Endothelial cell of umbilical vein (primary cell): ENCODE results near the gene COL5A1. TPM values are rescaled to one million over a fixed set of nuclear protein-coding genes. Genes with fewer than 3 reads are reported as not detected.

Source experiments
- BruUV-seq: library from RNA; stranded (reverse); fragments of 400-500 nt; replicated peaks from 2 replicates; lab custom pipeline; 2021; lab: Mats Ljungman, UMichigan
- CTCF ChIA-PET: fragments of 300-600, 350-600 bp; sonication (Branson Sonifier 250); formaldehyde crosslinking; loops from one replicate; lab custom pipeline; 2021; ENCODE audit warnings: antibody characterized with exemption, inconsistent platforms; lab: Charles Lee
- POLR2A ChIA-PET: fragments of 300-600, 350-600 bp; sonication (Branson Sonifier 250); formaldehyde crosslinking; loops from one replicate; lab custom pipeline; 2021; ENCODE audit warnings: antibody characterized with exemption, inconsistent platforms; lab: Charles Lee
- DNase-seq: peaks from one replicate; pipeline ENCODE4 v3.0.0-alpha.2; 2011; ENCODE audit warnings: low read depth, low spot score
- FAIRE-seq: peaks from 2 replicates; lab custom pipeline; 2011; peaks lifted over from hg19 to GRCh38; lab: Jason Lieb, UNC
- H2AFZ ChIP-seq: 2 replicates; pipeline ENCODE4 v1.6.0; 2012; ENCODE audit warnings: low read depth, low read length, control low read depth, inconsistent platforms
- H3K27ac ChIP-seq: 2 replicates; pipeline ENCODE4 v1.5.1; 2011; ENCODE audit warnings: low read depth, mild to moderate bottlenecking, control low read depth, low read length, moderate library complexity; ENCODE audit not compliant: insufficient read depth
- H3K27me3 ChIP-seq, 2 experiments: 2 replicates each; pipeline versions ENCODE4 v1.6.0 to v1.6.1; 2011; ENCODE audit warnings: low read length in 2 of 2, mixed read lengths in 1 of 2; ENCODE audit not compliant: control insufficient read depth in 2 of 2, insufficient read depth in 2 of 2
- H3K36me3 ChIP-seq, 2 experiments: 2 replicates in 1 of 2; 3 replicates in 1 of 2; pipeline ENCODE4 v1.5.1; 2011; ENCODE audit warnings: low read length in 2 of 2, mild to moderate bottlenecking in 1 of 2, moderate library complexity in 1 of 2; ENCODE audit not compliant: control insufficient read depth in 2 of 2, insufficient read depth in 2 of 2; ENCODE audit errors: extremely low read depth in 1 of 2
- H3K4me1 ChIP-seq: 3 replicates; pipeline ENCODE4 v1.5.1; 2011; ENCODE audit warnings: mild to moderate bottlenecking, low read length; ENCODE audit not compliant: control insufficient read depth, insufficient read depth; ENCODE audit errors: extremely low read depth
- H3K4me2 ChIP-seq: 2 replicates; pipeline ENCODE4 v1.6.1; 2011; ENCODE audit warnings: low read length, control low read depth, mixed read lengths; ENCODE audit not compliant: insufficient read depth
- H3K4me3 ChIP-seq, 3 experiments: fragments of 200-600 bp in 1 of 3; sonication (generic), shearing (Covaris generic) in 1 of 3; replicated peaks in 1 of 3; 2 replicates each; pipeline ENCODE4 v1.5.1; 2011 to 2016; ENCODE audit warnings: control low read depth in 3 of 3, low read length in 3 of 3, mild to moderate bottlenecking in 2 of 3, inconsistent platforms in 1 of 3, low read depth in 1 of 3, moderate library complexity in 1 of 3; ENCODE audit not compliant: insufficient read depth in 1 of 3
- H3K79me2 ChIP-seq: 2 replicates; pipeline ENCODE4 v1.6.0; 2012; ENCODE audit warnings: low read length, inconsistent platforms; ENCODE audit not compliant: control insufficient read depth, insufficient read depth
- H3K9ac ChIP-seq: replicated peaks from 2 replicates; pipeline ENCODE3; 2011; ENCODE audit warnings: low read length, control low read depth; ENCODE audit not compliant: insufficient read depth; ENCODE audit errors: extremely low read depth
- H3K9me1 ChIP-seq: replicated peaks from 3 replicates; pipeline ENCODE4 v1.6.0; 2011; ENCODE audit warnings: mild to moderate bottlenecking, low read length; ENCODE audit not compliant: control insufficient read depth, insufficient read depth; ENCODE audit errors: extremely low read depth
- H3K9me3 ChIP-seq: replicated peaks from 2 replicates; pipeline ENCODE4 v1.5.1; 2012; ENCODE audit warnings: low read length, inconsistent platforms; ENCODE audit not compliant: control insufficient read depth, insufficient read depth
- H4K20me1 ChIP-seq: replicated peaks from 2 replicates; pipeline ENCODE3; 2011; ENCODE audit warnings: mild to moderate bottlenecking, low read length; ENCODE audit not compliant: control insufficient read depth, insufficient read depth; ENCODE audit errors: extremely low read depth
- EZH2 ChIP-seq: IDR thresholded peaks from 2 replicates; pipeline ENCODE4 v1.6.1; 2012; ENCODE audit warnings: borderline replicate concordance, low read depth, mild to moderate bottlenecking, moderate library complexity, low read length, inconsistent platforms; ENCODE audit not compliant: severe bottlenecking
- FOS ChIP-seq: IDR thresholded peaks from 2 replicates; pipeline ENCODE4 v1.6.1; 2011; ENCODE audit warnings: mild to moderate bottlenecking, low read length, moderate library complexity, borderline replicate concordance; ENCODE audit not compliant: insufficient read depth
- GATA2 ChIP-seq: IDR thresholded peaks from 2 replicates; pipeline ENCODE4 v1.7.0; 2011; ENCODE audit warnings: low read depth, mild to moderate bottlenecking, moderate library complexity, mixed read lengths, low read length; ENCODE audit not compliant: insufficient read length, insufficient read depth
- JUN ChIP-seq: IDR thresholded peaks from 2 replicates; pipeline ENCODE4 v1.6.1; 2011; ENCODE audit warnings: borderline replicate concordance, low read depth; ENCODE audit not compliant: insufficient read length, insufficient read depth
- MAX ChIP-seq: IDR thresholded peaks from 2 replicates; pipeline ENCODE4 v1.6.1; 2011; ENCODE audit not compliant: insufficient read depth, insufficient read length
- MYC ChIP-seq: IDR thresholded peaks from one replicate; pipeline ENCODE4 v1.6.1; 2011; ENCODE audit warnings: mild to moderate bottlenecking, low read depth, low read length
- POLR2A ChIP-seq: IDR thresholded peaks from 2 replicates; pipeline ENCODE4 v1.6.1; 2012; ENCODE audit warnings: low read depth, mild to moderate bottlenecking, control low read depth, low read length
- POLR2AphosphoS5 ChIP-seq: IDR thresholded peaks from 2 replicates; pipeline ENCODE4 v1.6.1; 2012; ENCODE audit warnings: low read depth, mild to moderate bottlenecking, control low read depth, low read length, moderate library complexity; ENCODE audit not compliant: insufficient read depth
- dilution Hi-C: fragments of 300-500 bp; cut with MboI; formaldehyde crosslinking; loops from one replicate; pipeline ENCODE4 v1.15.0; 2019; ENCODE audit warnings: low sequenced_read_pairs; ENCODE audit not compliant: extremely low pct_ligation_motif_present
- intact Hi-C: fragments of 100-400 bp; cut with micrococcal nuclease; formaldehyde crosslinking; loops from one replicate; pipeline ENCODE4 v1.10.0; 2022
- polyA plus RNA-seq, 4 experiments: library from polyadenylated mRNA; depleted of rRNA in 3 of 4; stranded (reverse) in 3 of 4; unstranded in 1 of 4; fragments of >200 nt; gene quantifications; 2 replicates each; pipeline versions ENCODE4 v1.2.1 to v1.2.3, GENCODE V29; 2011 to 2012; ENCODE audit warnings: missing spikeins in 1 of 4
- total RNA-seq: library from RNA; stranded (reverse); gene quantifications from 2 replicates; pipeline ENCODE4 v1.2.3, GENCODE V29; 2021
- TF ChIP-seq, protein P1 (sequence below), 2 donors: IDR thresholded peaks; 1 replicate in 1 of 2; 2 replicates in 1 of 2; pipeline ENCODE4 v1.5.1; 2011; ENCODE audit warnings: low read length in 2 of 2, mild to moderate bottlenecking in 2 of 2, moderate library complexity in 2 of 2, control low read depth in 1 of 2, inconsistent platforms in 1 of 2, low read depth in 1 of 2; ENCODE audit not compliant: insufficient read depth in 1 of 2; ENCODE audit errors: extremely low read depth in 1 of 2

COL5A1 gene
- total and polyA plus RNA-seq, 2 donors (not counting 3 experiments of a cell fraction or from before 2014, with no cell fraction given) = 97.4 to 175 TPM

- POLR2A ChIA-PET = interaction anchor here (0.7 kb wide), 1 partner anchor 17 kb away, joined by 3 read pairs; no protein-coding TSS in a partner anchor
- TF ChIP-seq FOS (no peak), MYC (no peak), JUN (no peak), POLR2AphosphoS5 (no peak), GATA2 (no peak), MAX (no peak), POLR2A (no peak), EZH2 (no peak)
- TF ChIP-seq, protein P1, sequence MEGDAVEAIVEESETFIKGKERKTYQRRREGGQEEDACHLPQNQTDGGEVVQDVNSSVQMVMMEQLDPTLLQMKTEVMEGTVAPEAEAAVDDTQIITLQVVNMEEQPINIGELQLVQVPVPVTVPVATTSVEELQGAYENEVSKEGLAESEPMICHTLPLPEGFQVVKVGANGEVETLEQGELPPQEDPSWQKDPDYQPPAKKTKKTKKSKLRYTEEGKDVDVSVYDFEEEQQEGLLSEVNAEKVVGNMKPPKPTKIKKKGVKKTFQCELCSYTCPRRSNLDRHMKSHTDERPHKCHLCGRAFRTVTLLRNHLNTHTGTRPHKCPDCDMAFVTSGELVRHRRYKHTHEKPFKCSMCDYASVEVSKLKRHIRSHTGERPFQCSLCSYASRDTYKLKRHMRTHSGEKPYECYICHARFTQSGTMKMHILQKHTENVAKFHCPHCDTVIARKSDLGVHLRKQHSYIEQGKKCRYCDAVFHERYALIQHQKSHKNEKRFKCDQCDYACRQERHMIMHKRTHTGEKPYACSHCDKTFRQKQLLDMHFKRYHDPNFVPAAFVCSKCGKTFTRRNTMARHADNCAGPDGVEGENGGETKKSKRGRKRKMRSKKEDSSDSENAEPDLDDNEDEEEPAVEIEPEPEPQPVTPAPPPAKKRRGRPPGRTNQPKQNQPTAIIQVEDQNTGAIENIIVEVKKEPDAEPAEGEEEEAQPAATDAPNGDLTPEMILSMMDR (IDR thresholded peaks at IDR 0.05; ENCODE audit: extremely low read depth in 1 of 2, insufficient read depth in 1 of 2, low read depth in 1 of 2, low read length in 2 of 2) = no peak
- dilution Hi-C loops = no loop called here
- H3K4me3 ChIP-seq = no peak overlapping the region
- H4K20me1 ChIP-seq = no peaks in the 10 kb centered on the region
- H3K27me3 ChIP-seq = no peaks in the 10 kb centered on the region
- FAIRE-seq (no peak), DNase-seq (no peak)
- no peak overlapping the region for H3K9ac ChIP-seq
- no peak overlapping the region for H3K4me2 ChIP-seq
- no peaks in the 10 kb centered on the region for H3K79me2 ChIP-seq
- H3K4me1 ChIP-seq = peaks cover 19% of the 10 kb centered on the region
- H2AFZ ChIP-seq = no peak overlapping the region
- H3K9me3 ChIP-seq = no peaks in the 10 kb centered on the region
- no peaks in the 10 kb centered on the region for H3K9me1 ChIP-seq
- H3K36me3 ChIP-seq = no peaks in the 10 kb centered on the region
- intact Hi-C loops = no loop called here
- no peak overlapping the region for H3K27ac ChIP-seq
- BruUV-seq = no TSS peak
- CTCF ChIA-PET = no interaction called here
These were observed 41.2 kb upstream of the COL5A1 start for GRCh38 chr9:134600371-134600770.
